HG03045 (cell line): ENCODE data around the gene CLASRP.
"Not testable (repeated sequence)": the region's sequence is repeated elsewhere in the genome, so short reads cannot be mapped to it uniquely, and the experiment has no call there.

Experiments used
- ATAC-seq: cut with Tn5 transposase; IDR thresholded peaks from one replicate; pipeline ENCODE4 v1.9.1; 2021; ENCODE audit warnings: mild to moderate bottlenecking, moderate library complexity; ENCODE audit not compliant: unreplicated experiment

The CLASRP gene

GRCh38 chr19:45100201-45100600, 61.4 kb downstream of the CLASRP start:
- no peak for ATAC-seq

- no peak for ATAC-seq
Measured at GRCh38 chr19:45100846-45101252, 62.0 kb downstream of the CLASRP start.

GRCh38 chr19:45101806-45102205, 63.0 kb downstream of the CLASRP start:
- ATAC-seq: no peak

GRCh38 chr19:45102481-45102880, 63.6 kb downstream of the CLASRP start:
- ATAC-seq: no peak

GRCh38 chr19:45103156-45103507, 64.3 kb downstream of the CLASRP start:
- ATAC-seq: no peak

- ATAC-seq: no peak
Measured at GRCh38 chr19:45103508-45104319, 64.9 kb downstream of the CLASRP start.

GRCh38 chr19:45104658-45105349, 66.0 kb downstream of the CLASRP start:
- ATAC-seq: no peak

GRCh38 chr19:45106363-45106762, 67.5 kb downstream of the CLASRP start:
- ATAC-seq: not testable (repeated sequence)

GRCh38 chr19:45107621-45108150, 68.8 kb downstream of the CLASRP start:
- ATAC-seq: no peak

GRCh38 chr19:45110851-45111266, 72.0 kb downstream of the CLASRP start:
- ATAC-seq: no peak

GRCh38 chr19:45112111-45112827, 73.4 kb downstream of the CLASRP start:
- no peak for ATAC-seq

GRCh38 chr19:45113628-45114027, 74.8 kb downstream of the CLASRP start:
- ATAC-seq: no peak

- ATAC-seq: no peak
Measured at GRCh38 chr19:45114116-45114515, 75.3 kb downstream of the CLASRP start.

GRCh38 chr19:45115809-45116615, 77.2 kb downstream of the CLASRP start:
- ATAC-seq: no peak

- ATAC-seq: no peak
Measured at GRCh38 chr19:45117167-45117594, 78.3 kb downstream of the CLASRP start.

GRCh38 chr19:45117671-45118070, 78.8 kb downstream of the CLASRP start:
- ATAC-seq: no peak

GRCh38 chr19:45118106-45118505, 79.3 kb downstream of the CLASRP start:
- peak; percentile 5 for ATAC-seq

- ATAC-seq: peak; percentile 38
Measured at GRCh38 chr19:45118591-45119355, 79.9 kb downstream of the CLASRP start.

- no peak for ATAC-seq
Measured at GRCh38 chr19:45119582-45119981, 80.7 kb downstream of the CLASRP start.
